ENCODE data around the gene AGAP5.

DNA sequence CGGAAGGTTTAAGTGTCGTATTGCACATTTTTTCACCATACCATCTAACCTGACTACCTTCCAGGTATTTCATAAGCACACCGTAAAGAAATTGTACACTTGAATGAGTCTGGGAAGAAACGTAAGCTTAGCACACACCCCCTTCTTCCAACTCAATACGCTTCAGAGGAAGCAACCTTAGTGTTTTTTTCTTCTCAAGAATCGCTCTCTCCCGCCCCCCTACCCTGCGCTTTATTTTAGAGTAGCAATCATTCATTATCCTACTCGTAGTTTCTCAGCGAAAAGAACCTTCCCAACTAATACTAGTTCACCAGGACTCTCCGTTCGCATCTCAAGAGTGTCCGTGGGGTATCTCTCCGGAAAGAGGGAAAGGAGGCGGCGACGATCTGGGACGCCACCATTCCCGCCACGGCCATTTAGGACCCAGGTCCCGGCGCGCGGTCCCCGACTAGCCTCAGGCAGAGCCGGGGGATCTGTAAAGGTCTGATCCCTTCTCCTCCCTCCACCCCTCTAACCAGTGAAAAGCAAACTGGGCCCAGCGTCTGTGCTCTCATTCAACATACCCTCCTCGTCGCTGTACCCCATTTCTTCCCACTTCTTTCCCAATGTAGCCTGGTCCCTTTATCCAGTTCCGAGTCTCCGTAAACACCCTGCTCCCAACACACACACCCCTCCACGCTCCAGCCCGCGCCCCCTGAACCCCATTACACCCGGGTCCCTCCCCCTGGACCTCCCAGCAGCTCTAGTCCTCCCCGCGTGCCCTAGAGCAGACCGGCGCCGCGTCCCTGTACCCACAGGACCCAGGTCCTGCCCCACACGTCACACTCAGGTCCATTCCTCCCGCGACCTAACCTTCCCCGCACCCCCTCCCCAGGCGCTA lies 72.7 kb downstream of the AGAP5 start:
- TF ChIP-seq POLR2AphosphoS5 (IDR thresholded peaks at IDR 0.05; ENCODE audit: low read depth, low read length) (no peak), POLR2A (IDR thresholded peaks at IDR 0.05; ENCODE audit: low read depth, low read length) (no peak), TAF1 (IDR thresholded peaks at IDR 0.05; ENCODE audit: borderline replicate concordance, low read depth, low read length) (no peak)

All from GM12892 (cell line).